MM.1S (cell line): ENCODE data around the gene NFATC1.

Experiments used
- DNase-seq: peaks from one replicate; pipeline ENCODE4 v3.0.0-alpha.2; 2015
- H2AFZ ChIP-seq: fragments of 300-600 bp; sonication (generic); 2 replicates; pipeline ENCODE4 v1.6.0; 2016; ENCODE audit warnings: antibody characterized with exemption, low read length
- H3F3A ChIP-seq: fragments of 300-600 bp; sonication (generic); 2 replicates; pipeline ENCODE4 v1.6.1; 2016; ENCODE audit warnings: mild to moderate bottlenecking, antibody characterized with exemption, low read length, moderate library complexity, mixed read lengths; ENCODE audit not compliant: insufficient read depth
- H3K27ac ChIP-seq: fragments of 300-600 bp; sonication (generic); 2 replicates; pipeline ENCODE4 v1.5.1; 2016; ENCODE audit warnings: mild to moderate bottlenecking, low read length
- H3K27me3 ChIP-seq: fragments of 300-600 bp; sonication (generic); replicated peaks from 2 replicates; pipeline ENCODE4 v1.6.0; 2016; ENCODE audit warnings: low read length; ENCODE audit not compliant: insufficient read depth
- H3K36me3 ChIP-seq: fragments of 300-600 bp; sonication (generic); replicated peaks from 2 replicates; pipeline ENCODE4 v1.6.1; 2016; ENCODE audit warnings: mild to moderate bottlenecking, low read length, mixed read lengths; ENCODE audit not compliant: insufficient read depth
- H3K4me1 ChIP-seq: fragments of 300-600 bp; sonication (generic); 2 replicates; pipeline ENCODE4 v1.6.1; 2016; ENCODE audit warnings: low read length, mixed read lengths
- H3K4me2 ChIP-seq: fragments of 300-600 bp; sonication (generic); 2 replicates; pipeline ENCODE4 v1.6.0; 2016; ENCODE audit warnings: low read depth, low read length
- H3K4me3 ChIP-seq: fragments of 300-600 bp; sonication (generic); 2 replicates; pipeline ENCODE4 v1.5.1; 2016; ENCODE audit warnings: low read length, mixed read lengths
- H3K79me2 ChIP-seq: fragments of 300-600 bp; sonication (generic); 2 replicates; pipeline ENCODE4 v1.6.1; 2016; ENCODE audit warnings: mixed run types, low read length, mixed read lengths
- H3K9ac ChIP-seq: fragments of 300-600 bp; sonication (generic); 2 replicates; pipeline ENCODE4 v1.6.1; 2016; ENCODE audit warnings: low read length, mixed read lengths
- H3K9me2 ChIP-seq: fragments of 300-600 bp; sonication (generic); replicated peaks from 2 replicates; pipeline ENCODE4 v1.6.1; 2016; ENCODE audit warnings: mild to moderate bottlenecking, low read length, mixed read lengths; ENCODE audit not compliant: insufficient read depth
- H3K9me3 ChIP-seq: fragments of 300-600 bp; sonication (generic); replicated peaks from 2 replicates; pipeline ENCODE4 v1.6.1; 2016; ENCODE audit warnings: mild to moderate bottlenecking, low read length, mixed read lengths; ENCODE audit not compliant: insufficient read depth
- H4K20me1 ChIP-seq: fragments of 300-600 bp; sonication (generic); 2 replicates; pipeline ENCODE4 v1.6.1; 2016; ENCODE audit warnings: mild to moderate bottlenecking, low read length, moderate library complexity, mixed read lengths; ENCODE audit not compliant: insufficient read depth
- EZH2 ChIP-seq: fragments of 300-600 bp; sonication (generic); optimal IDR thresholded peaks from 2 replicates; pipeline ENCODE3; 2017; ENCODE audit warnings: low read depth, mild to moderate bottlenecking, antibody characterized with exemption, low read length, mixed read lengths
- EZH2phosphoT487 ChIP-seq: fragments of 300-600 bp; sonication (generic); IDR thresholded peaks from 2 replicates; pipeline ENCODE4 v1.6.1; 2018; ENCODE audit warnings: antibody characterized with exemption, low read length
- TF ChIP-seq, protein P1 (sequence below): fragments of 300-600 bp; sonication (generic); IDR thresholded peaks from 2 replicates; pipeline ENCODE4 v1.5.1; 2016; ENCODE audit warnings: antibody characterized with exemption, low read length, mixed read lengths

NFATC1 gene

DNA sequence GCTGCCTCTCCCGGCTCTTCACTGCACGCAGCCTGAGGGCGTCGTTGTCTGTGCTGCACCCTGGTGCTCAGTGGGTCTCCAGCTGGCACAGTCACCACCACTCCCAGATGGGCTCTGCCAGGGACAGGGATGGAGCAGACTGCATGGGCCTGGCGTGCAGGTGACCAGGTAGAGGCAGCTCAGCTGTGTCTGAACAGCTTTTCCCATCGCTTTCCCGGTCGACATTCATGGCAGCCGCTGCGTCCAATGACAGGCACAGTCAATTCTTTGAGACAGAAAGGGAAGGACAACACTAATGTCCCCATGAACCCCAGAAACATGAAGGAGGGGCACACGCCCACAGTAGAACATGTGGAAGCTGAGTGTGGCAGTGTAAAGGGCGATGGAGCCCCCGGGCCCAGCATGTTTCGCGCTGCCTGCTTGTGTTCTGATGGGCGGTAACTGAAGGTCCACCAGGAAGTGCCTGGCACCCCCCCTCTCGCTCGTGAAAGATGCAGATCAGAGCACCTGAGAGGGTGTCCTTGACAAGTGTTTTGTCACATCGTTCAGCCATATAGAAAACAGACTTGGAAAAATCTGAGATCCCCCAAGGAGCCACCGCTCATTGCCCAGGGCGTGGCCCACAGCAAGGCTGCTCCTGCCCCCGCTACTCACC is 122.4 kb downstream of the NFATC1 start:
- no peak overlapping the region for H2AFZ ChIP-seq
- TF ChIP-seq, protein P1, sequence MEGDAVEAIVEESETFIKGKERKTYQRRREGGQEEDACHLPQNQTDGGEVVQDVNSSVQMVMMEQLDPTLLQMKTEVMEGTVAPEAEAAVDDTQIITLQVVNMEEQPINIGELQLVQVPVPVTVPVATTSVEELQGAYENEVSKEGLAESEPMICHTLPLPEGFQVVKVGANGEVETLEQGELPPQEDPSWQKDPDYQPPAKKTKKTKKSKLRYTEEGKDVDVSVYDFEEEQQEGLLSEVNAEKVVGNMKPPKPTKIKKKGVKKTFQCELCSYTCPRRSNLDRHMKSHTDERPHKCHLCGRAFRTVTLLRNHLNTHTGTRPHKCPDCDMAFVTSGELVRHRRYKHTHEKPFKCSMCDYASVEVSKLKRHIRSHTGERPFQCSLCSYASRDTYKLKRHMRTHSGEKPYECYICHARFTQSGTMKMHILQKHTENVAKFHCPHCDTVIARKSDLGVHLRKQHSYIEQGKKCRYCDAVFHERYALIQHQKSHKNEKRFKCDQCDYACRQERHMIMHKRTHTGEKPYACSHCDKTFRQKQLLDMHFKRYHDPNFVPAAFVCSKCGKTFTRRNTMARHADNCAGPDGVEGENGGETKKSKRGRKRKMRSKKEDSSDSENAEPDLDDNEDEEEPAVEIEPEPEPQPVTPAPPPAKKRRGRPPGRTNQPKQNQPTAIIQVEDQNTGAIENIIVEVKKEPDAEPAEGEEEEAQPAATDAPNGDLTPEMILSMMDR, result no peak
- TF ChIP-seq EZH2 (no peak), EZH2phosphoT487 (no peak)
- H3K79me2 ChIP-seq, result no peaks in the 10 kb centered on the region
- H3K9me2 ChIP-seq, result no peaks in the 10 kb centered on the region
- no peak overlapping the region for H3K27ac ChIP-seq
- H3K9ac ChIP-seq, result no peak overlapping the region
- no peak for DNase-seq
- H3K4me1 ChIP-seq, result no peaks in the 10 kb centered on the region
- H4K20me1 ChIP-seq, result no peaks in the 10 kb centered on the region
- no peaks in the 10 kb centered on the region; the same call in 1 of the 2 replicates for H3K9me3 ChIP-seq
- no peak overlapping the region for H3K4me3 ChIP-seq
- no peaks in the 10 kb centered on the region for H3F3A ChIP-seq
- no peaks in the 10 kb centered on the region for H3K36me3 ChIP-seq
- no peak overlapping the region for H3K4me2 ChIP-seq
- no peaks in the 10 kb centered on the region for H3K27me3 ChIP-seq

DNA sequence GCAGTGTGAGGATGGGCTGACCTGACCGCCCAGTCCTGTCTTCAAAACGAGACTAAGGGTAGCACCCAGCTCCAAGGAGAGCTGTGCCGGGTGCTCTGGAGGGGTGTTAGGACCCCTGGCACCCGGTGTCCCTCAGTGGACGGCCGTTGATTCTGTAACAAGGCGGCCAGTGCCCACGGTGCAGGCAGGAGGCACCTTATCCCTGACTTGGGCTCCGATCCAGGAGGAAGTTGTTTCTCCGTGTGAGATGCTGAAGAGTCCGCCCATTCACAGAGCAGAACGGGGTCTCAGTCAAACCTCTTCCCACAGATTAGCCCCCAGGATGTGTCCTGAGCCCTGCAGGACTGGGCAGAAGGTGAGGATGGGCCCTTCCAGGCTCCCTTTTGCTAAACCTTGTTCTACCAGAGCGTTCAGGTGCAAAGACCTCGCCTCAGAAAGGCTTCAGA is 123.0 kb downstream of the NFATC1 start:
- no peaks in the 10 kb centered on the region; the same call in 1 of the 2 replicates for H3K9me3 ChIP-seq
- H3K36me3 ChIP-seq, result no peaks in the 10 kb centered on the region
- H3K27ac ChIP-seq, result no peak overlapping the region
- DNase-seq, result no peak
- H3K4me2 ChIP-seq, result no peak overlapping the region
- H2AFZ ChIP-seq, result no peak overlapping the region
- TF ChIP-seq, protein P1, result no peak
- TF ChIP-seq EZH2phosphoT487 (no peak), EZH2 (no peak)
- H3F3A ChIP-seq, result no peaks in the 10 kb centered on the region
- H3K79me2 ChIP-seq, result no peaks in the 10 kb centered on the region
- no peaks in the 10 kb centered on the region for H3K4me1 ChIP-seq
- no peaks in the 10 kb centered on the region for H4K20me1 ChIP-seq
- no peak overlapping the region for H3K4me3 ChIP-seq
- H3K27me3 ChIP-seq, result no peaks in the 10 kb centered on the region
- no peaks in the 10 kb centered on the region for H3K9me2 ChIP-seq
- no peak overlapping the region for H3K9ac ChIP-seq

DNA sequence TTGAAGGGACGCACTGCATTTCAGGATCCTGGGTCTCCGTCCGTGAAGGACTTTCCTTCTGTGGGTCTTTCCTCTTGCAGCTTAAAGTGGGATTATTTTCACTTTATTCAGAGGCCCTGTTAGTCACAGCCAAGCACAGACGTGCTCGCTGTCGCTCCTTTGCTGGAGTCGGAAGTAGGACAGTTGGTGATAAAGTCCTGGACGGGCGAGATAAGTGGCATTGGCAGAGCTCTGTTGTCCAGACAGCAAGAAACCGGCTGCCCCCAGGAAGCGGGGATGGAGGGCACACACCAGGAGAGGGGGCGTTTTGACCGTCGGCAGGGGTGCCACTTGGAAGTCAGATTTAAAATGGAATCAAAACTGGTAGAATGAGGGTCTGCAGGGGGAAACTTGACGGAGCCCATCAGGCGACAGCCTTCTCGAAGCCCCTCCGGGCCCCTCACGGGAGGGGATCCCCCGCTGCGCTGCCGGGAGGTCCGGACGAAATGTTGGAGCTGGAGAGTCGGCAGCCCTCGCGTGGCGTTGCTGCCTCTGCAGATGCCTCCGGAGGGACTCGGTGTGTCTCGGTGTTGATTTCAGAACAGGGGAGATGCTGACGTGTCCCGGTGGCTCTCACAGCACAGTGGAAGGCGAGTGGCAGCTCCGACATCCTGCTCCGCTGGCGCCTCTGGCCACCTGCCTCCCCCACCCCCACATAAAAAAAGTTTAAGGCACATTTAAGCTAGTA is 124.2 kb downstream of the NFATC1 start:
- no peaks in the 10 kb centered on the region for H3K4me1 ChIP-seq
- no peak overlapping the region for H2AFZ ChIP-seq
- DNase-seq, result no peak
- H3F3A ChIP-seq, result no peaks in the 10 kb centered on the region
- H3K27me3 ChIP-seq, result no peaks in the 10 kb centered on the region
- no peak overlapping the region for H3K4me3 ChIP-seq
- no peaks in the 10 kb centered on the region for H3K9me2 ChIP-seq
- H3K9ac ChIP-seq, result no peak overlapping the region
- H3K9me3 ChIP-seq, result no peaks in the 10 kb centered on the region; the same call in 1 of the 2 replicates
- TF ChIP-seq EZH2phosphoT487 (no peak), EZH2 (no peak)
- TF ChIP-seq, protein P1, result no peak
- H3K36me3 ChIP-seq, result no peaks in the 10 kb centered on the region
- no peak overlapping the region for H3K27ac ChIP-seq
- H3K79me2 ChIP-seq, result no peaks in the 10 kb centered on the region
- no peaks in the 10 kb centered on the region for H4K20me1 ChIP-seq
- no peak overlapping the region for H3K4me2 ChIP-seq
